GM12801 (cell line): ENCODE results near the gene VTI1A.

Source experiments
- CTCF ChIP-seq: IDR thresholded peaks from one replicate; pipeline ENCODE4 v1.5.1; 2011; ENCODE audit warnings: control low read depth; ENCODE audit not compliant: insufficient read length; ENCODE audit errors: extremely low read depth

The VTI1A gene

GRCh38 chr10:112497347-112497950, 50.4 kb downstream of the VTI1A start:
- no peak for TF ChIP-seq CTCF

GRCh38 chr10:112498806-112499205, 51.8 kb downstream of the VTI1A start:
- no peak for TF ChIP-seq CTCF

GRCh38 chr10:112502536-112502935, 55.5 kb downstream of the VTI1A start:
- TF ChIP-seq CTCF, result no peak

GRCh38 chr10:112503643-112504042, 56.6 kb downstream of the VTI1A start:
- TF ChIP-seq CTCF, result no peak

- TF ChIP-seq CTCF, result no peak
Observed at GRCh38 chr10:112507046-112507445, 60.0 kb downstream of the VTI1A start.

GRCh38 chr10:112507988-112508387, 61.0 kb downstream of the VTI1A start:
- TF ChIP-seq CTCF, result no peak

- no peak for TF ChIP-seq CTCF
Observed at GRCh38 chr10:112509558-112510291, 62.7 kb downstream of the VTI1A start.
